Measurements from ENCODE around the gene HUWE1. TPM values are rescaled to one million over a fixed set of nuclear protein-coding genes. Genes with fewer than 3 reads are reported as not detected.
"Not testable (repeated sequence)": the region's sequence is repeated elsewhere in the genome, so short reads cannot be mapped to it uniquely, and the experiment has no call there.

The HUWE1 gene
- polyA plus RNA-seq, result 10 to 100 TPM; 30.4 to 34.9 TPM

GRCh38 chrX:53686151-53686885, at the start of gene HUWE1:
TSS of gene HUWE1 (minus strand) at chrX:53686719. CDS start at chrX:53654107, 32,612 bp downstream.
- Histone ChIP-seq H3K4me1 (ENCODE audit: control insufficient read depth in 2 of 2, insufficient read depth in 2 of 2, low read length in 1 of 2) (no peaks in the 10 kb centered on the region), H3K27ac (ENCODE audit: low read depth in 2 of 2, low read length in 1 of 2) (peak within 1 kb of the TSS; percentile 84 to 91), H3K9me3 (ENCODE audit: control insufficient read depth in 2 of 2, insufficient read depth in 1 of 2, low read depth in 1 of 2, low read length in 1 of 2) (peaks cover 0 to 2% of the 10 kb centered on the region in 2 donors), H3K4me3 (ENCODE audit: low read depth in 1 of 2, low read length in 2 of 2) (peak within 1 kb of the TSS; percentile 74 to 88), H3K36me3 (ENCODE audit: control insufficient read depth in 2 of 2, insufficient read depth in 2 of 2, low read length in 1 of 2) (no peaks in the 10 kb centered on the region), H3K27me3 (ENCODE audit: control insufficient read depth in 1 of 2, insufficient read depth in 2 of 2, low read length in 2 of 2) (no peaks in the 10 kb centered on the region)
- WGBS, 2 donors, result 0 to 20% methylated on average over 35 to 61 of the region's 61 CpGs

- no peaks in the 10 kb centered on the region for H3K4me1 ChIP-seq (ENCODE audit: control insufficient read depth in 2 of 2, insufficient read depth in 2 of 2, low read length in 1 of 2)
- H3K36me3 ChIP-seq (ENCODE audit: control insufficient read depth in 2 of 2, insufficient read depth in 2 of 2, low read length in 1 of 2), result no peaks in the 10 kb centered on the region
- H3K27me3 ChIP-seq (ENCODE audit: control insufficient read depth in 1 of 2, insufficient read depth in 2 of 2, low read length in 2 of 2), result peaks cover 0 to 6% of the 10 kb centered on the region in 2 donors
- H3K9me3 ChIP-seq (ENCODE audit: control insufficient read depth in 2 of 2, insufficient read depth in 1 of 2, low read depth in 1 of 2, low read length in 1 of 2), result no peaks in the 10 kb centered on the region
- 61 to 63% methylated on average over 2 of the region's 2 CpGs for WGBS, 2 donors
- no peak overlapping the region for H3K4me3 ChIP-seq (ENCODE audit: low read depth in 1 of 2, low read length in 2 of 2)
- no peak overlapping the region for H3K27ac ChIP-seq (ENCODE audit: low read depth in 2 of 2, low read length in 1 of 2)
Observed at GRCh38 chrX:53732797-53733196, 46.3 kb upstream of the HUWE1 start.

GRCh38 chrX:53729751-53730150, 43.2 kb upstream of the HUWE1 start:
- H3K4me3 ChIP-seq (ENCODE audit: low read depth in 1 of 2, low read length in 2 of 2), result no peak overlapping the region
- no peak overlapping the region for H3K27ac ChIP-seq (ENCODE audit: low read depth in 2 of 2, low read length in 1 of 2)
- H3K36me3 ChIP-seq (ENCODE audit: control insufficient read depth in 2 of 2, insufficient read depth in 2 of 2, low read length in 1 of 2), result no peaks in the 10 kb centered on the region
- H3K27me3 ChIP-seq (ENCODE audit: control insufficient read depth in 1 of 2, insufficient read depth in 2 of 2, low read length in 2 of 2), result peaks cover 0 to 2% of the 10 kb centered on the region in 2 donors
- H3K9me3 ChIP-seq (ENCODE audit: control insufficient read depth in 2 of 2, insufficient read depth in 1 of 2, low read depth in 1 of 2, low read length in 1 of 2), result no peaks in the 10 kb centered on the region
- 0% methylated on average over 1 of the region's 1 CpG for WGBS, 2 donors
- H3K4me1 ChIP-seq (ENCODE audit: control insufficient read depth in 2 of 2, insufficient read depth in 2 of 2, low read length in 1 of 2), result no peaks in the 10 kb centered on the region

GRCh38 chrX:53728506-53728905, 42.0 kb upstream of the HUWE1 start:
- Histone ChIP-seq H3K27me3 (ENCODE audit: control insufficient read depth in 1 of 2, insufficient read depth in 2 of 2, low read length in 2 of 2) (peaks cover 0 to 2% of the 10 kb centered on the region in 2 donors), H3K36me3 (ENCODE audit: control insufficient read depth in 2 of 2, insufficient read depth in 2 of 2, low read length in 1 of 2) (no peaks in the 10 kb centered on the region), H3K4me1 (ENCODE audit: control insufficient read depth in 2 of 2, insufficient read depth in 2 of 2, low read length in 1 of 2) (no peaks in the 10 kb centered on the region), H3K9me3 (ENCODE audit: control insufficient read depth in 2 of 2, insufficient read depth in 1 of 2, low read depth in 1 of 2, low read length in 1 of 2) (no peaks in the 10 kb centered on the region), H3K27ac (ENCODE audit: low read depth in 2 of 2, low read length in 1 of 2) (no peak overlapping the region), H3K4me3 (ENCODE audit: low read depth in 1 of 2, low read length in 2 of 2) (no peak overlapping the region)
- 76 to 83% methylated on average over 2 of the region's 2 CpGs for WGBS, 2 donors

- H3K9me3 ChIP-seq (ENCODE audit: control insufficient read depth in 2 of 2, insufficient read depth in 1 of 2, low read depth in 1 of 2, low read length in 1 of 2), result no peaks in the 10 kb centered on the region
- no peak overlapping the region for H3K27ac ChIP-seq (ENCODE audit: low read depth in 2 of 2, low read length in 1 of 2)
- peaks cover 0 to 2% of the 10 kb centered on the region in 2 donors for H3K27me3 ChIP-seq (ENCODE audit: control insufficient read depth in 1 of 2, insufficient read depth in 2 of 2, low read length in 2 of 2)
- H3K4me1 ChIP-seq (ENCODE audit: control insufficient read depth in 2 of 2, insufficient read depth in 2 of 2, low read length in 1 of 2), result no peaks in the 10 kb centered on the region
- WGBS, 2 donors, result 68 to 90% methylated on average over 5 of the region's 5 CpGs
- H3K4me3 ChIP-seq (ENCODE audit: low read depth in 1 of 2, low read length in 2 of 2), result no peak overlapping the region
- no peaks in the 10 kb centered on the region for H3K36me3 ChIP-seq (ENCODE audit: control insufficient read depth in 2 of 2, insufficient read depth in 2 of 2, low read length in 1 of 2)
Observed at GRCh38 chrX:53724872-53725271, 38.4 kb upstream of the HUWE1 start.

GRCh38 chrX:53723381-53723780, 36.9 kb upstream of the HUWE1 start:
- no peaks in the 10 kb centered on the region for H3K9me3 ChIP-seq (ENCODE audit: control insufficient read depth in 2 of 2, insufficient read depth in 1 of 2, low read depth in 1 of 2, low read length in 1 of 2)
- no peak overlapping the region for H3K4me3 ChIP-seq (ENCODE audit: low read depth in 1 of 2, low read length in 2 of 2)
- H3K36me3 ChIP-seq (ENCODE audit: control insufficient read depth in 2 of 2, insufficient read depth in 2 of 2, low read length in 1 of 2), result no peaks in the 10 kb centered on the region
- H3K27ac ChIP-seq (ENCODE audit: low read depth in 2 of 2, low read length in 1 of 2), result no peak overlapping the region
- peaks cover 0 to 2% of the 10 kb centered on the region in 2 donors for H3K27me3 ChIP-seq (ENCODE audit: control insufficient read depth in 1 of 2, insufficient read depth in 2 of 2, low read length in 2 of 2)
- WGBS, 2 donors, result 85 to 91% methylated on average over 4 of the region's 4 CpGs
- no peaks in the 10 kb centered on the region for H3K4me1 ChIP-seq (ENCODE audit: control insufficient read depth in 2 of 2, insufficient read depth in 2 of 2, low read length in 1 of 2)

- not testable (repeated sequence) for H3K27ac ChIP-seq (ENCODE audit: low read depth in 2 of 2, low read length in 1 of 2); H3K4me1 ChIP-seq (ENCODE audit: control insufficient read depth in 2 of 2, insufficient read depth in 2 of 2, low read length in 1 of 2); H3K4me3 ChIP-seq (ENCODE audit: low read depth in 1 of 2, low read length in 2 of 2); H3K27me3 ChIP-seq (ENCODE audit: control insufficient read depth in 1 of 2, insufficient read depth in 2 of 2, low read length in 2 of 2); H3K9me3 ChIP-seq (ENCODE audit: control insufficient read depth in 2 of 2, insufficient read depth in 1 of 2, low read depth in 1 of 2, low read length in 1 of 2); H3K36me3 ChIP-seq (ENCODE audit: control insufficient read depth in 2 of 2, insufficient read depth in 2 of 2, low read length in 1 of 2)
- WGBS, 2 donors, result 86 to 94% methylated on average over 13 to 31 of the region's 32 CpGs
Observed at GRCh38 chrX:53721610-53722009, 35.1 kb upstream of the HUWE1 start.

GRCh38 chrX:53719666-53720065, 33.1 kb upstream of the HUWE1 start:
- H3K36me3 ChIP-seq (ENCODE audit: control insufficient read depth in 2 of 2, insufficient read depth in 2 of 2, low read length in 1 of 2); H3K27ac ChIP-seq (ENCODE audit: low read depth in 2 of 2, low read length in 1 of 2): not testable (repeated sequence)
- 83% methylated on average over 7 of the region's 7 CpGs for WGBS, 2 donors

GRCh38 chrX:53718073-53718472, 31.6 kb upstream of the HUWE1 start:
- H3K4me1 ChIP-seq (ENCODE audit: control insufficient read depth in 2 of 2, insufficient read depth in 2 of 2, low read length in 1 of 2), result peaks cover 0 to 2% of the 10 kb centered on the region in 2 donors
- no peaks in the 10 kb centered on the region for H3K27me3 ChIP-seq (ENCODE audit: control insufficient read depth in 1 of 2, insufficient read depth in 2 of 2, low read length in 2 of 2)
- no peaks in the 10 kb centered on the region for H3K36me3 ChIP-seq (ENCODE audit: control insufficient read depth in 2 of 2, insufficient read depth in 2 of 2, low read length in 1 of 2)
- no peak overlapping the region for H3K27ac ChIP-seq (ENCODE audit: low read depth in 2 of 2, low read length in 1 of 2)
- no peaks in the 10 kb centered on the region for H3K9me3 ChIP-seq (ENCODE audit: control insufficient read depth in 2 of 2, insufficient read depth in 1 of 2, low read depth in 1 of 2, low read length in 1 of 2)
- no peak overlapping the region for H3K4me3 ChIP-seq (ENCODE audit: low read depth in 1 of 2, low read length in 2 of 2)

More at GRCh38 chrX:53719666-53720065, 33.1 kb upstream of the HUWE1 start:
- H3K27me3 ChIP-seq (ENCODE audit: control insufficient read depth in 1 of 2, insufficient read depth in 2 of 2, low read length in 2 of 2); H3K4me3 ChIP-seq (ENCODE audit: low read depth in 1 of 2, low read length in 2 of 2); H3K4me1 ChIP-seq (ENCODE audit: control insufficient read depth in 2 of 2, insufficient read depth in 2 of 2, low read length in 1 of 2); H3K9me3 ChIP-seq (ENCODE audit: control insufficient read depth in 2 of 2, insufficient read depth in 1 of 2, low read depth in 1 of 2, low read length in 1 of 2): not testable (repeated sequence)

- Histone ChIP-seq H3K27ac (ENCODE audit: low read depth in 2 of 2, low read length in 1 of 2) (no peak overlapping the region), H3K4me1 (ENCODE audit: control insufficient read depth in 2 of 2, insufficient read depth in 2 of 2, low read length in 1 of 2) (peaks cover 0 to 2% of the 10 kb centered on the region in 2 donors), H3K4me3 (ENCODE audit: low read depth in 1 of 2, low read length in 2 of 2) (no peak overlapping the region), H3K36me3 (ENCODE audit: control insufficient read depth in 2 of 2, insufficient read depth in 2 of 2, low read length in 1 of 2) (no peaks in the 10 kb centered on the region), H3K27me3 (ENCODE audit: control insufficient read depth in 1 of 2, insufficient read depth in 2 of 2, low read length in 2 of 2) (no peaks in the 10 kb centered on the region), H3K9me3 (ENCODE audit: control insufficient read depth in 2 of 2, insufficient read depth in 1 of 2, low read depth in 1 of 2, low read length in 1 of 2) (no peaks in the 10 kb centered on the region)
- WGBS, 2 donors, result 64 to 87% methylated on average over 2 of the region's 2 CpGs
Observed at GRCh38 chrX:53717205-53717604, 30.7 kb upstream of the HUWE1 start.
